ENCODE results near the gene SMAD6.

SMAD6 gene

DNA sequence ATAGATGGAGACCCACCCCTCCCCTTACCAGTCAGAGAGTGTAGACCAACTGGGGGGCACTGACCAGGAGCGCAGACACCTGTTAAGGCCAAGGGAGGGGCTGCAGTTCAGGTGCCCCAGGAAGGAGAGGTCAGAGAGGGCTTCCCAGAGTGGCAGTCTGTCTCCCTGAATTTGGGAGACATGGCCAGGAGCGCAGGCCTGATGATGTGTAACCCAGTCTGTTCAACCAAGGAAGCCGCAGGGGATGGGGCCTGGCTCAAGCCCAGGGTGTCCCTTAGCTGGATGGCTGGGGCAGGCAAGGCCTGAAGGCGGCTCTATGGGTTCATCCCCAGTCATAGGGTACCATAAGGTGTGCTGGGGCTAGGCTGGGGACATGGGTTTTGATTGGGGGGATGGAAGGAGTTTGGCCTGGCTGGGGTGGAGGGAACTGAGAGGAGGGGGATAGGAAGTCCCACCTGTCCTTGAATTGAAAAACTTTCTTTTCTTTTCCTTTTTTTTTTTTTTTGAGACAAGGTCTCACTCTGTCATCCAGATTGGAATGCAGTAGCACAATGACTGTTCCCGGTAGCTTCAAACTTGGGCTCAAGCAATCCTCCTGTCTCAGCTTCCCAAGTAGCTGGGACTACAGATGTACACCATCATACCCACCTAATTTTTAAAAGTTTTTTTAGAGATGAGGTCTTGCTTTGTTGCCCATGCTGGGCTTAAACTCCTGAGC lies 75.7 kb downstream of the SMAD6 start:
- no peak overlapping the region for H3K4me3 ChIP-seq (ENCODE audit: low read depth, low read length)
- TF ChIP-seq CTCF (IDR thresholded peaks at IDR 0.05; ENCODE audit: insufficient read depth, low read depth, low read length, missing control alignments): no peak
- DNase-seq (ENCODE audit: low read depth): no peak

DNA sequence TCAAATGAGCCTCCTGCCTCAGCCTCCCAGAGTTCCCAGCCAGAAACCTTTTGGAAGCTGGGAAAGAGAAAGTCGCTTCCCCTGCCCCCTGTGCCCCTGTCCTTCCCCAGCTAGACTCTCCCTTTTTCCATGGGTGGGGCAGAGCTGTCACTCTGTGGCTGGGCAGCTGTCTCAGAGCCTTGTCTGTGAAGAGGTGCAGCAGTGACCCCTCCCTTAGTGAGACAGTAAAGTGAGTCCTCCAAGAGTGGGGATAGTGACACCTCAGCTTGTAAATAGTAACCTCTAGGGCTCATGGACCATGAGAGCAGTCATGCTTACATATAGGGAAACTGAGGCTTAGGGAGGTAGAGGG lies 76.3 kb downstream of the SMAD6 start:
- no peak overlapping the region for H3K4me3 ChIP-seq (ENCODE audit: low read depth, low read length)
- TF ChIP-seq CTCF (IDR thresholded peaks at IDR 0.05; ENCODE audit: insufficient read depth, low read depth, low read length, missing control alignments): no peak
- no peak for DNase-seq (ENCODE audit: low read depth)

DNA sequence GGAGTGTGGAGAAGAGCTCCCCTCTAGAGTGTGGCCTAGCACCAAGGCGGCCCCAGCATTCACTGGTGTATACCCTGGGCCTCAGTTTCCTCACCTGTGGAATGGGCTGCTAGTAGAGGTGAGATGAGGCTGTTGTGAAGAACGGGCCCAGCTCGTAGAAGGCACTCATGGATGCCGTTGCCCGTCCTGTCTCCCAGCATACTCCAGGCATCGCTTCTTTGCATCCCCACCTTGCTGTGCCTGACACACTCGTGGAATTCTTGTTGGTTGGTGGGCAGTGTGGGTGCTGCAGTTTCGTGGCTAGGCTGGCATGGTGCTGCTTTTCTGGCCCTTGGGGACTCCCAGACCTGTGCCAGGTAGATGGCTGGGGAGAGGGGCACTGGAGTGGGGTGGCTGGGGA lies 76.7 kb downstream of the SMAD6 start:
- H3K4me3 ChIP-seq (ENCODE audit: low read depth, low read length): no peak overlapping the region
- no peak for DNase-seq (ENCODE audit: low read depth)
- TF ChIP-seq CTCF (IDR thresholded peaks at IDR 0.05; ENCODE audit: insufficient read depth, low read depth, low read length, missing control alignments): no peak

- no peak overlapping the region for H3K4me3 ChIP-seq (ENCODE audit: low read depth, low read length)
- TF ChIP-seq CTCF (IDR thresholded peaks at IDR 0.05; ENCODE audit: insufficient read depth, low read depth, low read length, missing control alignments): no peak
- no peak for DNase-seq (ENCODE audit: low read depth)
Observed at GRCh38 chr15:66779331-66780009, 77.4 kb downstream of the SMAD6 start.

- DNase-seq (ENCODE audit: low read depth): no peak
- TF ChIP-seq CTCF (IDR thresholded peaks at IDR 0.05; ENCODE audit: insufficient read depth, low read depth, low read length, missing control alignments): no peak
- no peak overlapping the region for H3K4me3 ChIP-seq (ENCODE audit: low read depth, low read length)
Observed at GRCh38 chr15:66780172-66780972, 78.3 kb downstream of the SMAD6 start.

GRCh38 chr15:66780973-66781718 lies 79.1 kb downstream of the SMAD6 start:
- no peak for TF ChIP-seq CTCF (IDR thresholded peaks at IDR 0.05; ENCODE audit: insufficient read depth, low read depth, low read length, missing control alignments)
- DNase-seq (ENCODE audit: low read depth): no peak
- no peak overlapping the region for H3K4me3 ChIP-seq (ENCODE audit: low read depth, low read length)

Data from GM12865 (cell line).